ENCODE data around the gene EPHB4.
"Not testable (repeated sequence)": the region's sequence is repeated elsewhere in the genome, so short reads cannot be mapped to it uniquely, and the experiment has no call there.

Gene EPHB4

DNA sequence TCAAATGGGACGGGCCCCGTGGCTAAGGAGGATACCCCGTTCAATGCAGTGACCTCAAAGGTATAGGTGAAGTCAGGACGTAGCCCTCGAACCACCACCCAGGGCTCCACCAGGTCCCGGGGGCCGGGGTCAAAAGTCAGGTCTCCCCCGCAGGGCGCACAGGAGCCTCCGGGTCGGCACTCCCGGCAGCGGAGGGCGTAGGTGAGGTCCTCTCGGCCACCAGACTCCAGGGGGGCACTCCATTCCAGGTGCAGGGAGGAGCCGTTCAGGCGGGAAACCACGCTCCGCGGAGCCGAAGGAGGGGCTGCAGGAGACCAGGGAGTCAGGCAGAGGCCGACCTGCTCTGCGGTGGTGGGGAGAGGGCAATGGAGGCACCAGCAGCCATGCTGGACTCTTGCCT is 7.7 kb downstream of the EPHB4 start:
- DNase-seq (ENCODE audit: low read depth): no peak

DNA sequence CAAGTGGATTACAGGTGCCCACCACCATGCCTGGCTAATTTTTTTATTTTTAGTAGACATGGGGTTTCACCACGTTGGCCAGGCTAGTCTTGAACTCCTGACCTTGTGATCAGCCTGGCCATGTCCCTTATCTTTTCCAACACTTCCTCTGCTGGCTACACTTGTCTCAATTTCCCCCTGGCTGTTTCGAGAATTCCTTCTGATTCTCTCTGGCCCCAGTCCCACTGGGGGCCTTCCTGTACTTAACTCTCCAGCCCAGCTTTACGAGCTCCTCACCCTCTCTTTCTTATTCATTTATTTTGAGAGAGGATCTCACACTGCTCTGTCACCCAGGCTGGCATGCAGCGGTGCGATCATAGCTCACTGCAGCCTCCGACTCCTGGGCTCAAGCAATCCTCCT is 8.5 kb downstream of the EPHB4 start:
- no peak for DNase-seq (ENCODE audit: low read depth)

DNA sequence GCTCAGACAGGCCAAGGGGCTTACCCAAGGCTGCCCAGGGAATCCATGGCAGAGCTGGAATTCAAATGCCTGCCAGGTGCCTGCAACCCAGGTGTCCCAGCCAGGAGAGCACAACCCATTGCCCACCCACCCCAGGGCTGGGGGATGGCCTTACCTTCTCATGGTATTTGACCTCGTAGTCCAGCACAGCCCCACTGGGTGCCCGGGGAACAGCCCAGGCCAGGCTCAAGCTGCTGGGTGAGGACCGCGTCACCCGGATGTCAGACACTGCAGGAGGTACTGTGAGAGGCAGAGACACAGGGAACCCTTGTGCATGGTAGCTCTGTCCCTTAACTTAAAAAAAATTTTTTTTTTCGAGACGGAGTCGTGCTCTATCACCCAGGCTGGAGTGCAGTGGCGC is 9.0 kb downstream of the EPHB4 start:
- DNase-seq (ENCODE audit: low read depth): no peak

DNA sequence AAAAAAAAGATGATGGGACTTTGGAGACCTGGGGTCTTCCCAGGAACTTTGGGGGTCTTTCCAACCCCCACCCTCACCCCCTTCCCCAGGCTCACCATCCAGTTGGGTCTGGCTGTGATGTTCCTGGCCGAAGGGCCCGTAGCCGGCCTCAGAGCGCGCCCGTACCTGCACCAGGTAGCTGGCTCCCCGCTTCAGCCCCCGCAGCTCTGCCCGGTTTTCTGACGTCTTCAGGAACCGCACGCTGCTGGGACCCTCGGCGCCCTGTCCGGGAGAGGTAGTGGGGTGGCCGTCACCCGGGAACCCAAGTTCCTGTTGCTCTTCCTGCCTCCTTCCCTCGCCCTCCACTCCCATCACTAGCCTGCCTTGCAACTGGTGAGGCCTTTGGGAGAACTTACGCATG is 10.2 kb downstream of the EPHB4 start:
- DNase-seq (ENCODE audit: low read depth): no peak

DNA sequence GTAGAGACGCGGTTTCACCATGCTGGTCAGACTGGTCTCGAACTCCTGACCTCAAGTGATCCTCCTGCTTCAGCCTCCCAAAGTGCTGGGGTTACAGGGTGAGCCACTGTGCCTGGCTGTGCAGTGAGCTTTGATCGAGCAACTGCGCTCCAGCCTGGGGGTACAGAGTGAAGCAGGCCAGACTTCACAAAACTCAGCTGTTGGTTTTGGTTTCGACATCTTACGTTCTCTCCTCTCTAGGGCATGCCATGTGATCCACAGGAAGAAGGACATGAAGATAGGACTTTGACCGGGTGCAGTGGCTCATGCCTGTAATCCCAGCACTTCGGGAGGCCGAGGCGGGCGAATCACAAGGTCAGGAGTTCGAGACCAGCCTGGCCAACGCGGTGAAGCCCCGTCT is 10.8 kb downstream of the EPHB4 start:
- not testable (repeated sequence) for DNase-seq (ENCODE audit: low read depth)

DNA sequence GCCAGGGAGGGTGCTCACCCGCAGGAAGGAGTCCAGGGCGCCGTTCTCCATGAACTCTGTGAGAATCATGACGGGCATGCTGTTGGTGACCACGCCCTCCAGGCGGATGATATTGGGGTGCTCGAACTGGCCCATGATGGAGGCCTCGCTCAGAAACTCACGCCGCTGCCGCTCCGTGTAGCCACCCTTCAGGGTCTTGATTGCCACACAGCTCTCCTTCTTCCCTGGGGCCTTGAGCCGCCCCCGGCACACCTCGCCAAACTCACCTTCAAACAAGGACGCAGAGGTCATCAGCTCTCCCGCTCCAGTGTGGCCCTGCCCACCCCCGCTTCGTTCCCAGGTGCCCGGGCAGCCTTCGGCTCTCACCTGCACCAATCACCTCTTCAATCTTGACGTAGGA is 14.6 kb downstream of the EPHB4 start:
- no peak for DNase-seq (ENCODE audit: low read depth)

DNA sequence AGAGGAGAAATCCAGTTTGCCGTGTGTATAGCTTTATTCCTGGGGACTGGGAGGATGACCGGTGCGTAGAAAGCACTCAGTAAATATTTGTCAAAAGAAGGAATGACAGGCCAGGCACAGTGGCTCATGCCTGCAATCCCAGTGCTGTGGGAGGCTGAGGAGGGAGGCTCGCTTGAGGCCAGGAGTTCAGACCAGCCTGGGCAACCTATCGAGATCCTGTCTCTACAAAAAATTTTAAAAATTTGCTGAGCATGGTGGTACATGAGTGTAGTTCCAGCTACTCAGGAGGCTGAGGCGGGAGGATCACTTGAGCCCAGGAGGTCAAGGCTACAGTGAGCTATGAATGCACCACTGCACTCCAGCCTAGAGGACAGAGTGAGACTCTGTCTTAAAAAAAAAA is 15.8 kb downstream of the EPHB4 start:
- no peak for DNase-seq (ENCODE audit: low read depth)

DNA sequence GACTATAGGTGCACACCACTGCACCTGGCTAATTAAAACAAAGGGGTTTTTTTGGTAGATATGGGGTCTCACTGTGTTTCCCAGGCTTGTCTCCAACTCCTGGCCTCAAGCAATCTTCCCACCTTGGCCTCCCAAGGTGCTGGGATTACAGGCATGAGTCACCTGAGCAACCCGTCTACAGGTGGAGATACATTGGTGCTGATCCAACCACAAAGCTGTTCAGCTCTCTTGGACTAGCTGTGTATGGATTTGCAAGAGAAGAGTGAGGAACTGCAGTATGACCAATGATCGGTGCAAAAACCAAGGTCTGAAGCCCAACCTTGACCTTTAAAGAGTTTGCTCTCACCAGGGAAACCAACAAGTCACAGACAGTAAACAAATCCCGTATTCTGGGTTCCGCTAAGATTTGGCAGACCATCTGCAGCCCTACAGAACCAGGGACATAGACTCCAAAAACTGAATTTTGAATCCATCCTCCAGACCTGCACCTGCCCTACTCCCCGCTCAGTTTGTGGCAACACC is 18.9 kb downstream of the EPHB4 start:
- DNase-seq (ENCODE audit: low read depth): no peak

DNA sequence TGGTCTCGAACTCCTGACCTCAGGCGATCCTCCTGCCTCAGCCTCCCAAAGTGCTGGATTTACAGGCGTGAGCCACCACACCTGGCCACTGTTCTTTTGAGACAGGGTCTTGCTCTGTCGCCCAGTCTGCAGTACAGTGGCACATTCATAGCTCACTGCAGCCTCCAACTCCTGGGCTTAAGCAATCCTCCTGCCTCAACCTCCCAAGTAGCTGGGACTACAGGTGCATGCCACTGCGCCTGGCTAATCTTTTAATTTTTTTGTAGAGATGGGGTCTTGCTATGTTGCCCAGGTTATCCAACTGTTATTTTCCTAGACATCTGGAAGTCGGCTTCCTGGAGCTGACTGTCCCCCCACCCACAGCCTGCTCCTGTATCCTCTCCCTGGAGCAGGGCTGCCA is 20.4 kb downstream of the EPHB4 start:
- DNase-seq (ENCODE audit: low read depth): not testable (repeated sequence)

DNA sequence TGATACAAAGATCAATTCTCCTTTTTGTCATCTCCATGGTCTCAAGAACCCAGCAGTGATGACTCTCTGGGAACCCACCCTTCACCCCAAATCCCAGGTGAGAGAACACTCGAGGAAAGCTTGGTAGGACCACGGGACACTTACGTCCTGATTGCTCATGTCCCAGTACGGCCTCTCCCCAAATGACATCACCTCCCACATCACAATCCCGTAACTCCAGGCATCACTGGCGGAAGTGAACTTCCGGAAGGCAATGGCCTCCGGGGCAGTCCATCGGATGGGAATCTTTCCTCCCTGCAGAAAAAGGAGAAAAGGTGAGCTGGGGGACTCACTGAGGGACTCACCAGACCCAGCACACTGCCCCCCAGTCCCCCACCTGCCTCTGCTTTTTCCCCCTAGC is 21.0 kb downstream of the EPHB4 start:
- DNase-seq (ENCODE audit: low read depth): no peak

DNA sequence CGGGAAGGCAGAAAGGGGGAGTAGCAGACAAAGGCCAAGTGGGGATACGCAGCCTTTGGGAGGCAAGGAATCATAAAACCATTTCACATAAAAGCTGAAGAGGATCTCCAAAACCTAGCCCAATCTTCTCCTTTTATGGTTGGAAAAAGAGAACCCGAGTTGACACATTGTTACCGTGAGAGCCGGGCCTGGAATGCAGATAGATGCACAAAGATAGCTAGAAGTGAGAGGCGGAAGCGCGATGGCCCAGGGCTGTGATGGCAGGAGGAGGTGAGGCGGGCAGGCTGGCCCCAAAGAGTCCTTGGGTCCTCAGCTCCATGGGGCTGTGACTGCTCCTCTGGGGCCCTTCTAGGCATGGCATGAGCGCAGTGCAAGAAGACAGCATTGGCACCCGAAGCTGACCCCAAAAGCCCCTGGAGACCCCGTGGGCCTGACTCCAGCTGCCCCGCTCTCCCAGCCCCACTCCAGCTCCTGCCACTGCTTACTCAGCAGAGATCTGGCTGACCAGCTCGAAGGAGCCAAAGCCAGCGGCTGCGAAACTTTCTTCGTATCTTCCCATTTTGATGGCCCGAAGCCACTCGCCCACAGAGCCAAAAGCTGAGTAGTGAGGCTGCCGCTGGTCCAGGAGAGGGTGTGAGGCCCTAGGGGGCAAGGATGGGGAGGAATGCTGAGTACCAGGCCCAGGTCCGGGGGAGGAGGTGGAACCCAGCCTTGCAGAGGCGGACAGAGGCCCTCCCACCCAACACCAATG is 22.5 kb downstream of the EPHB4 start:
- DNase-seq (ENCODE audit: low read depth): no peak

DNA sequence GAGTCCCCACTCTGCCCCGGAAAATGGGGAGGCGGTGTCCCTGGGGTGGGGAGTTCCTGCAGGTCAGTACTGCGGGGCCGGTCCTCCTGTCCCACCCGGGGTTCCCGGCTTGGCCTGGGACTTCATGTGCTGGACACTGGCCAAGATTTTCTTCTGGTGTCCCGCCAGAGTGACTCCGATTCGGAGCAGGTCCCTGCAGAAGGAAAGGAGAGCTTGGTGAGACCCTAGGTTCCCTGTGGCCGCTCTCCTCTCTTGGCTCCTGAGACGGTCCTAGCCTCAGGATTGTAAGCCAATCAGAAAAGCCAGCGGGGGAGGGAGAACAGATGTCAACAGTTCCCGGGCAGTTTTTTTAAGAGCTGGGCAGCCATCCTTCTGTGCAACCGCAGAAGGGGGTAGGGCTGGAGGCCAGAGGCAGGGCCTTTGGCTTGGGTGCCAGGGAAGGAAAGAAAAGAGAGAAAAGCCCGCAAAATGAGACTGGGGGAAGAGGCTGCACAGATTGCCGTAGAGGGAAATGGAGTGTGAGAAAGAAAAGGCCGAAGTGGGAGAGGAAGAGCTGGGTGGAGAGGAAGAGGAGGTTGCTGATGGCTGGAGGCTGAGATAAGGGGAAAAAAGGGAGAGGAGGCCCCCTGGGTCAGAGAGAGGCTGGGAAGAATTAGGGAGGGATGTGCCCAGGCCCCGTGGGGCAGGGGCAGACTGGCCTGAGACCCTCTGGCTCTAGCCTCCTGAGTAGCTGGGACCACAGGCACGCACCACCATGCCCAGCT is 23.7 kb downstream of the EPHB4 start:
- no peak for DNase-seq (ENCODE audit: low read depth)

DNA sequence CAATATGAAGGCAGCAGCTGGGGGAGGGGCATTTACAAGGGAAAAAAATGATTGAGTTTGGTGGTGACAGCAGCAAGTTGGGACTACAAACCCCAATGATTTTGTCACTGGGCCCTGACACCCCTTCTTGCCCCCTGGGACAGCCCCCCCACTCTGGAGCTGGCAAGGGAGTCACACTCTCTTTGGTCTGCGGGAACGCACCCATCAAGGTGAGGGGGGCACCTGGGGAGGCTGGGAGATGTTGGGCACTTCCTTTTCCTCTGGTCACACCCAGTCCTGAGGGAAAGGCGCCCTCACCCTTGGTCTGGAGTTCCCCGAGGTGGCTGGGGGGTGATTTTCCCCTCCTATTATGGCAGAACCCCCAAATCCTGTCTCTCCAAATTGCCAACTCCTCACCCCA is 24.4 kb downstream of the EPHB4 start:
- no peak for DNase-seq (ENCODE audit: low read depth)

DNA sequence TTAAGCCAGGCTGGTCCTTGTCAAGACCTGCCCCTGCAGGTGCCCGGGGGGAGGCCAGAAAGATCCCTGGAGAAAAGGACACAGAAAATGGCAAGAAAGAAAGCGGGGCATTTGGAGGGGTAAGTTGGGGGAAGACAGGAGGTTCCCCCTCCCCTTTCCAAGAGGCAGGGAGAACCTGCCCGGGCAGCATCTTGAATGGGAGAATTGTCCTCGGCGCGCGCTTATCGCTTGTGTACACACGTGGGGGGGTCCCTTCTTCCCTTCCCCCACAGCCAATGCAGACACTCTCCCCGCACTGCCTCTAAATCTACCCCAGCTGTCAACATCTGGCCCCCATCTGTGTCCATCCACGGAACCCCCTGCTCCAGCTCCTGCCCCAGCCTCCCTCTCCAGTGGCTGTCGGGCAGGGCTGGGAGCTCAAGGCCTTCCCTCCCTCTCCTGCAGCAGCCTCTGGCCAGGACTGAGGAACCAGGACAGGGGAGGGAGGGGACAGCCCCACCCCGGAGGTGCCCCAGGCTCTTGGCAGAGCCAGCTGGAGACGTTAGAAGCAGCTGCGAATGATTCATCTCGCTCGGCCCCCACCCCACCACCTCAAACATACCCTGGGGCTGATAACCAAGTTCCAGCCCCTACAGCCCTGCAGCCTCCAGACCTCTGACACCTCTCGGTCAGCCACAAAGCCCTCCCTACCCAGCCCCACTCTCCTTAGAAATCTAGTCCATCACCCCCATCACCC is 25.3 kb downstream of the EPHB4 start:
- no peak for DNase-seq (ENCODE audit: low read depth)

DNA sequence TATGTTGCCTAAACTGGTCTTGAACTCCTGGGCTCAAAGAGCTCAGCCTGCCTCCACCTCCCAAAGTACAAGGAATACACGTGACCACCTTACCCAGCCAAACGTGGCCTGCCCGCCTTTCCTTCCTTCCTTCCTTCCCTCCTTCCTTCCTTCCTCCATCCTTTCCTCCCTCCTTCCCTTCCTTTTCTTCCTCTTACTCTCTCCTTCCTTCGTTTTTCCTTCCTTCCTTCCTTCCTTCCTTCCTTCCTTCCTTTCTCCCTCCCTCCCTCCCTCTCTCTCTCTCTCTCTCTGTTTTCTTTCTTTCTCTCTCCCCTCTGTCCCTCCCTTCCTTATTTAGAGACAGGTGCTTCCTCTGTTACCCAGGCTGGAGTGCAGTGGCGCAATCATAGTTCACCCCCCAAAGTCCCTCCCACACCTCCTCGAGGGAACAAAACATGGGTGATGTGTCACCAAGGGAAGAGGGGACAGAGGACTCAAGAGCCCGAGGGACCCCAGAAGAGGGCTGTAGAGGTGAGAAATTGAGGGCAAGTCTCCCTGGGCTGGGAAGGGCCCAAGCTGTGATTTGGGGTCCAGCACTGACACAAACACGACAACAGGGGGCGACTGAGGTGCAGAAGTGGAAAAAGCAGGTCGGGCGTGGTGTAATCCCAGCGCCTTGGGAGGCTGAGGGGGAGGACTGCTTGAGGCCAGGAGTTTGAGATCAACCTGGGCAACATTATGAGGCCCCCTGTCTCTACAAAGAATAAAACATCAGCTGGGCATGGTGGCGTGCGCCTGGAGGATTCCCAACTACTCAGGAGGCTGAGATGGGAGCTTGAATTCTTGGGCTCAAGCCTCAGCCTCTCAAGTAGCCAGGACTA is 28.1 kb downstream of the EPHB4 start:
- peak; percentile 16 for DNase-seq (ENCODE audit: low read depth)

DNA sequence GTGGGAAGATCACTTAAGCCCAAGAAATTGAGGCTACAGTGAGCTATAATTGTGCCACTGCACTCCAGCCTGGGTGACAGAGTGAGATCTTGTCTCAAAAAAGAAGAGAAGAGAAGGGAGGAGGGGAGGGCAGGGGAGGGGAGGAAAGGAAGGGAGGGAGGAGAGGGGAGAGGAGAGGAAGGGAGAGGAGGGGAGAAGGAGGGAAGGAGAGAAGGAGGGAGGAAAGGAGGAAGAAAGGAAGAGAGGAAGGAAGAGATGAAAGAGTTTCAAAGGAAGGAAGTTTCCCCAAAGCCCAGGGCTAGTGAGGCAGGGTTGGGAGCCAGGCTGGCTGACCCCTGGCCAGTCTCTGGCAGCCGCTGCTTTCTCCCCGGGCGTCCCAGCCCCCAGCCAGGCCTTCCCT is 32.6 kb downstream of the EPHB4 start:
- DNase-seq (ENCODE audit: low read depth): no peak

DNA sequence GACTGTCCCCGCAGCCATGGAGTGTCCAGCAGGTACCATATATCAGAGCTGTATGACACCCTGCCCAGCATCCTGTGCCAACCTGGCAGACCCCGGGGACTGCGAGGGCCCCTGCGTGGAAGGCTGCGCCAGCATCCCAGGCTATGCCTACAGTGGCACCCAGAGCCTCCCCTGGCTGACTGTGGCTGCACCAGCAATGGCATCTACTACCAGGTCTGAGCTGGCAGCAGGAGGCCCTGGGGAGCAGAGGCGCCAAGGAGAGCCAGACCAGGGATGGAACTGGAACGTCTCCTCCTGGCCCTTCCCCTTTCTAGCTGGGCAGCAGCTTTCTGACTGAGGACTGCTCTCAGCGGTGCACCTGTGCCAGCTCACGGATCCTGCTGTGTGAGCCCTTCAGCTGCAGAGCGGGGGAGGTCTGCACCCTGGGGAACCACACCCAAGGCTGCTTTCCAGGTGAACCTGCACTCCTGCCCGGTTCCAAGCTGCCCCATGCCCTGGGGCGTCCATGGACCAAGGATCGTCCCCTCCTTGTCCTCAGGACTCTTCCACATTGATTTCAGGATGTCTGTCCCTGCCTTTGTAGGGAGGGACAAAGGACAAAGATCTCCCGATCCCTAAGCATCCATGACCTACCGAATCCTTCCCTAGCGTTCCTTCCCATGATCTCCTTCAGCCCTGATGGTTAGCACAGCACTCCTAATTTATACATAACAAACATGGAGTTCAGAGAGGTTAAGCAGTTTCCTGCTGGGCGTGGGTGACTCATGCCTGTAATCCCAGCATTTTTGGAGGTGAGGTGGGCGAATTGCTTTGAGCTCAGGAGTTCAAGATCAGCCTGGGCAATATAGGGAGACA is 33.3 kb downstream of the EPHB4 start:
- no peak for DNase-seq (ENCODE audit: low read depth)

DNA sequence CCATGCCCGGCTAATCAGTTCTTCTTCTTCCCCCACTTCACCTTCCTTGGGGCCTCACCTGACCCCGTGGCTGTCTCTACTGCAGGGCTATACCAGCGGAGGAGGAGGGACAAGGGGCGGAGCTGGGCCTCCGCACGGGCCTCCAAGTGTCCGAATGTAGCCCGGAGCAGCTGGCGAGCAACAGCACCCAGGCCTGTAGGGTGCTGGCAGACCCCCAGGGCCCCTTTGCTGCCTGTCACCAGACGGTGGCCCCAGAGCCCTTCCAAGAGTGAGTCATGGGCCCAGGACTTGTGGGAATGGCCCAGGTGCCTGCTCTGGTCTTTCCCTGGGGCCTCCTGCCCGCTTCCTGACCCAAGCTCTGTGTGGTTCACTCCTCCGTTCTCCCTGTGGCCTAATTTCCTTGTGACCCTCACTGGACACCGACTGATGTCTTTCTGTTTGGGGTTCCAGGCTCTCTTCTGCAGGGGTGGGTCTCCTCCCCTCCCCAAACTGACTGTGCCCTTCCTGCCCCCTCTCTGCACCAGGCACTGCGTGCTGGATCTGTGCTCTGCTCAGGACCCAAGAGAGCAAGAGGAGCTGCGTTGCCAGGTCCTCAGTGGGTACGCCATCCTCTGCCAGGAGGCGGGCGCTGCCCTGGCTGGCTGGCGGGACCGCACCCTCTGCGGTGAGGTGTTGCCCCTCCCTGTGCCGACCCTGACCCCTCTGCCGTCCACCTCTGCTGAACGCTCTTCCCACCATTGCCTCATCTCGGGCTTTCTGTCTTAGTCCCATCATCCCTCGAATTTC is 35.2 kb downstream of the EPHB4 start:
- no peak for DNase-seq (ENCODE audit: low read depth)

DNA sequence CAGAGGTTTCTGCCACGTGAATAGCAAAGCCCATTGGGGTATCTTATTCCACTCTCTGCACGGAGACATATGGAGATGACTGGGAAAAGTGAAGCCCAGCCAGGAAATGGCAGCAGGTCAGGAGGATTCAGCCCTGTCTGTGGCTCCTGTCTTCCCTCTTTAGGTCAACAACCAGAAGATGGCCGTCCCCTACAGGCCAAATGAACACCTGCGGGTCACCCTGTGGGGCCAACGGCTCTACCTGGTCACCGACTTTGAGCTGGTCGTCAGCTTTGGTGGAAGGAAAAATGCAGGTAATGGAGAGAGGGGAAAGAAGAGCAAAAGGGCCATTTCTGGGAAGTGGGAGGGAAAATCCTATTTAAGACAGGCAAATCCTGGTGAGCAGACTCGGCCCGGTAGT is 38.3 kb downstream of the EPHB4 start:
- no peak for DNase-seq (ENCODE audit: low read depth)

DNA sequence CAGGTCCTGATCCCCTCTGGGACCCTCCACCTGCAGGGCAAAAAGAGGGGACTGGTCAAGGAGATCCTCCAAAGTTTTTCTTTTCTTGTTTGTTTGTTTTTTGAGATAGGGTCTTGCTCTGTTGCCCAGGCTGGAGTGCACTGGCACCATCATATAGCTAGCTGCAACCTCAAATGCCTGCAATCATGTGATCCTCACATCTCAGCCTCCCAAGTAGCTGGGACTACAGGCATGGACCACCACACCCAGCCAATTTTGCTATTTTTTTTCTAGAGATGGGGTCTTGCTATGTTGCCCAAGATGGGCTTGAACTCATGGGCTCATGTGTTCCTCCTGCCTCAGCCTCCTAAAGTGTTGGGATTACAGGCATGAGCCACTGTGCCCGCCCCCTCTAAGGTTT is 41.0 kb downstream of the EPHB4 start:
- DNase-seq (ENCODE audit: low read depth): no peak
